Mesenchymal stem cell (in vitro differentiated cells and primary cell): ENCODE data around the gene RFX8.

Experiments
- DNase-seq: peaks from one replicate; pipeline ENCODE4 v3.0.0-alpha.2; 2013
- H2AFZ ChIP-seq: one replicate; pipeline ENCODE4 v1.6.1; 2013; ENCODE audit warnings: low read depth, mild to moderate bottlenecking, control low read depth, inconsistent platforms, low read length, moderate library complexity
- H2AK5ac ChIP-seq: 2 replicates; pipeline ENCODE4 v1.6.1; 2013; ENCODE audit warnings: low read length, moderate library complexity, mild to moderate bottlenecking, inconsistent platforms; ENCODE audit not compliant: severe bottlenecking
- H2BK120ac ChIP-seq: one replicate; pipeline ENCODE4 v1.6.1; 2013; ENCODE audit warnings: low read depth, mild to moderate bottlenecking, inconsistent platforms, low read length, moderate library complexity
- H2BK12ac ChIP-seq, 2 experiments: one replicate each; pipeline ENCODE4 v1.6.1; 2013; ENCODE audit warnings: inconsistent platforms in 2 of 2, low read length in 2 of 2, mild to moderate bottlenecking in 2 of 2, moderate library complexity in 2 of 2, control low read depth in 1 of 2
- H2BK15ac ChIP-seq: one replicate; pipeline ENCODE4 v1.6.1; 2013; ENCODE audit warnings: mild to moderate bottlenecking, low read depth, inconsistent platforms; ENCODE audit not compliant: poor library complexity, severe bottlenecking
- H2BK5ac ChIP-seq: 2 replicates; pipeline ENCODE4 v1.6.1; 2013; ENCODE audit warnings: low read depth, mild to moderate bottlenecking, low read length, control low read depth, inconsistent platforms; ENCODE audit not compliant: poor library complexity, severe bottlenecking
- H3K14ac ChIP-seq, 2 experiments: one replicate each; pipeline ENCODE4 v1.6.1; 2013; ENCODE audit warnings: inconsistent platforms in 2 of 2, low read length in 2 of 2, control low read depth in 1 of 2, mild to moderate bottlenecking in 1 of 2, moderate library complexity in 1 of 2
- H3K18ac ChIP-seq, 2 experiments: one replicate each; pipeline ENCODE4 v1.6.1; 2013; ENCODE audit warnings: inconsistent platforms in 2 of 2, low read length in 2 of 2, control low read depth in 1 of 2, low read depth in 1 of 2, mild to moderate bottlenecking in 1 of 2
- H3K23ac ChIP-seq, 2 experiments: one replicate each; pipeline ENCODE4 v1.6.1; 2013; ENCODE audit warnings: inconsistent platforms in 2 of 2, low read length in 2 of 2, mild to moderate bottlenecking in 2 of 2, moderate library complexity in 2 of 2, control low read depth in 1 of 2
- H3K27ac ChIP-seq: 2 replicates; pipeline ENCODE4 v1.5.1; 2013; ENCODE audit warnings: mild to moderate bottlenecking, moderate library complexity, low read length, control low read depth, inconsistent platforms; ENCODE audit not compliant: poor library complexity, severe bottlenecking
- H3K27me3 ChIP-seq, 2 experiments: 2 replicates each; pipeline versions ENCODE4 v1.6.1 to v1.7.0; 2013; ENCODE audit warnings: low read length in 2 of 2, mild to moderate bottlenecking in 2 of 2, moderate library complexity in 2 of 2, control low read depth in 1 of 2, inconsistent platforms in 1 of 2; ENCODE audit not compliant: control insufficient read depth in 1 of 2, insufficient read depth in 1 of 2
- H3K36me3 ChIP-seq, 2 experiments: 2 replicates each; pipeline versions ENCODE4 v1.6.1 to v1.7.0; 2013; ENCODE audit warnings: low read length in 2 of 2, control low read depth in 1 of 2, inconsistent platforms in 1 of 2, low read depth in 1 of 2, mild to moderate bottlenecking in 1 of 2; ENCODE audit not compliant: insufficient read depth in 2 of 2, control insufficient read depth in 1 of 2
- H3K4ac ChIP-seq, 2 experiments: one replicate each; pipeline ENCODE4 v1.6.1; 2013; ENCODE audit warnings: inconsistent platforms in 2 of 2, low read length in 2 of 2, mild to moderate bottlenecking in 2 of 2, moderate library complexity in 2 of 2, control low read depth in 1 of 2, low read depth in 1 of 2
- H3K4me1 ChIP-seq: 2 replicates; pipeline ENCODE4 v1.6.1; 2013; ENCODE audit warnings: low read depth, low read length, control low read depth; ENCODE audit not compliant: control insufficient read depth, insufficient read depth
- H3K4me2 ChIP-seq: 2 replicates; pipeline ENCODE4 v1.6.1; 2013; ENCODE audit warnings: low read length, mild to moderate bottlenecking, inconsistent platforms; ENCODE audit not compliant: poor library complexity, severe bottlenecking
- H3K4me3 ChIP-seq, 2 experiments: 2 replicates each; pipeline versions ENCODE4 v1.5.1 to v1.7.0; 2013; ENCODE audit warnings: low read length in 2 of 2, mild to moderate bottlenecking in 2 of 2, control low read depth in 1 of 2, low read depth in 1 of 2; ENCODE audit not compliant: insufficient read depth in 1 of 2
- H3K79me1 ChIP-seq: replicated peaks from 2 replicates; pipeline ENCODE4 v1.6.1; 2013; ENCODE audit warnings: mild to moderate bottlenecking, control low read depth, low read length, inconsistent platforms; ENCODE audit not compliant: poor library complexity, severe bottlenecking
- H3K9ac ChIP-seq: 2 replicates; pipeline ENCODE4 v1.7.0; 2013; ENCODE audit warnings: mild to moderate bottlenecking, low read length, moderate library complexity
- H3K9me3 ChIP-seq: 2 replicates; pipeline ENCODE4 v1.7.0; 2013; ENCODE audit warnings: mild to moderate bottlenecking, low read length; ENCODE audit not compliant: control insufficient read depth
- H4K8ac ChIP-seq: one replicate; pipeline ENCODE4 v1.6.1; 2013; ENCODE audit warnings: inconsistent platforms, mild to moderate bottlenecking, low read length, moderate library complexity
- H4K91ac ChIP-seq: one replicate; pipeline ENCODE4 v1.6.1; 2013; ENCODE audit warnings: mild to moderate bottlenecking, low read length, inconsistent platforms
- WGBS: methylation state at CpG from one replicate; pipeline ENCODE4 v1.1.7; 2013; ENCODE audit warnings: mixed read lengths; 5-methylcytosine and 5-hydroxymethylcytosine counted together

RFX8 gene

DNA sequence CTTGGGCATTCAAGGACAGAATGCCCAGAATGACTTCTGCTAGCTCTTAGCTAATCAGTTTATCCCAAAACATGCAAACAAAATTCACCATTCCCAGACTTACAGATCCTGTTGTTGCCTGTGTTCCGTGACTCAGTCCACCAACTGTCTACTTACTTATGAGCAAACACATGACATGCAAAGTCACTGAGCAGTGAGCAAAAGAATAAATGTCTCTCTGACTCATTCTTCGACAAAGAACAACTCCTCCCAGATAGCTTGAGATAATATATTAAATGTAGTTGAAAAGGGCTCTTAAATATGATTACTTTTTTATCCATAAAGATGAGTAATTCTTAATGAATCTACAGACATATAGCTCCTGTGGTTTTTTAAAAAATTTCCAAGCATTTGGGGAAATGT is 78.6 kb downstream of the RFX8 start:
- Histone ChIP-seq H3K9me3 (no peaks in the 10 kb centered on the region), H3K9ac (peak overlapping the region; percentile 71), H3K36me3 (peaks cover 0 to 81% of the 10 kb centered on the region in 2 experiments), H2BK120ac (no peak overlapping the region), H3K4me1 (peaks cover 7% of the 10 kb centered on the region), H3K4me3 (no peak overlapping the region), H2BK15ac (no peak overlapping the region), H2AFZ (no peak overlapping the region), H3K27me3 (peaks cover 0 to 4% of the 10 kb centered on the region in 2 experiments), H3K4me2 (no peak overlapping the region), H3K4ac (no peak overlapping the region), H3K23ac (no peak overlapping the region), H3K79me1 (no peaks in the 10 kb centered on the region), H4K8ac (no peak overlapping the region), H2BK5ac (no peak overlapping the region), H2BK12ac (no peak overlapping the region), H4K91ac (no peak overlapping the region), H3K18ac (no peak overlapping the region), H2AK5ac (no peak overlapping the region), H3K27ac (no peak overlapping the region), H3K14ac (no peak overlapping the region)
- peak; percentile 96 for DNase-seq
- WGBS, result 0% methylated on average over 1 of the region's 2 CpGs

GRCh38 chr2:101395545-101396315 is 79.2 kb downstream of the RFX8 start:
- no peak overlapping the region for H2BK15ac ChIP-seq
- peak overlapping the region; percentile 47 for H4K91ac ChIP-seq
- H2AK5ac ChIP-seq, result no peak overlapping the region
- WGBS, result 79% methylated on average over 6 of the region's 6 CpGs
- H3K4me1 ChIP-seq, result peaks cover 6% of the 10 kb centered on the region
- H3K9ac ChIP-seq, result peak overlapping the region; percentile 71
- peak overlapping the region in 1 of 2 experiments; percentile 45 for H3K14ac ChIP-seq
- no peaks in the 10 kb centered on the region for H3K79me1 ChIP-seq
- peak overlapping the region in 1 of 2 experiments; percentile 68 for H2BK12ac ChIP-seq
- H3K36me3 ChIP-seq, result peaks cover 0 to 79% of the 10 kb centered on the region in 2 experiments
- no peak overlapping the region for H2BK5ac ChIP-seq
- peak; percentile 28 for DNase-seq
- H3K23ac ChIP-seq, result no peak overlapping the region
- no peaks in the 10 kb centered on the region for H3K9me3 ChIP-seq
- H3K4me3 ChIP-seq, result no peak overlapping the region
- no peak overlapping the region for H2BK120ac ChIP-seq
- peak overlapping the region; percentile 14 for H4K8ac ChIP-seq
- H3K4ac ChIP-seq, result peak overlapping the region; percentile 37 to 47
- H3K27ac ChIP-seq, result no peak overlapping the region
- peaks cover 0 to under 1% of the 10 kb centered on the region in 2 experiments for H3K27me3 ChIP-seq
- H3K4me2 ChIP-seq, result no peak overlapping the region
- H3K18ac ChIP-seq, result peak overlapping the region; percentile 16 to 48
- H2AFZ ChIP-seq, result no peak overlapping the region

- Histone ChIP-seq H3K14ac (no peak overlapping the region), H3K23ac (no peak overlapping the region), H2BK120ac (no peak overlapping the region), H2AK5ac (no peak overlapping the region), H3K27me3 (peaks cover 0 to 43% of the 10 kb centered on the region in 2 experiments), H3K9me3 (no peaks in the 10 kb centered on the region), H4K8ac (no peak overlapping the region), H3K79me1 (no peaks in the 10 kb centered on the region), H3K4ac (no peak overlapping the region), H3K4me2 (no peak overlapping the region), H3K27ac (no peak overlapping the region), H2AFZ (no peak overlapping the region), H3K9ac (no peak overlapping the region), H2BK5ac (no peak overlapping the region), H3K36me3 (peaks cover 0 to 36% of the 10 kb centered on the region in 2 experiments), H2BK15ac (no peak overlapping the region), H3K18ac (no peak overlapping the region), H4K91ac (no peak overlapping the region), H2BK12ac (no peak overlapping the region), H3K4me1 (peaks cover 13% of the 10 kb centered on the region), H3K4me3 (no peak overlapping the region)
- peak; percentile 67 for DNase-seq
- 47% methylated on average over 3 of the region's 4 CpGs for WGBS
These were observed 86.7 kb downstream of the RFX8 start for GRCh38 chr2:101388232-101388631.

DNA sequence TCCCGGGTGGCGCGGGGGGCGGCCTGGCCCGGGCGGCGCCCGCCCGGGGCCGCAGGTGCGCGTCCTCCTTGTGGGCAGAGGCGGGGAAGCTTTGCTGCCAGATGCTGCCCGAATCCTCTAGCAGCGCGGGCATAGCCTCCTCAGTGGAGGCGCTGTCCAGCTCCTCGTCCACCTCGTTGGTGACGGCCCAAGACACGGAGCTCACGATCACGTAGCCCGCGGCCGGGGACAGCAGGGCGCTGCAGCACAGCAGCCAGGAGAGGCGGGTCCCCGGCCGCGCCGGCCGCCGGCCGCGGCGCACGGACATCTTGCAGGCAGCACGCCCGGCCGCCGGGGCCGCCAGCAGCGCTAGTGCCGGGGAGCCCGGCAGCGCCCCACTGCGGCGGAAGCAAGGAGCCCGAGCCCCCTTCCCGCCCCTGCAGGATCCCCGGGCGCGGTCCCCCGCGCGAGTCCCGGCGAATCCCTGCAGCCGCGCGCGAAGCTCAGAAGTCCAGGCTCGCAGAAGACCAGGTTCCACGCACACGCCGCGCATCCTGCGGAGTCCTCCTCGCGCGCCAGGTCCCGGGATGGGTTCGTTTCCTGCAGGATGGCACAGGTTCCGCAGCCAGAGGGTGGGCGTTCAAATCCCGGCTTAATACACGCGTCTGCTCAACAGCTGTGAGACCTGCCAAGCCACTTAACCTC is 87.6 kb downstream of the RFX8 start, which contains the start of gene CREG2:
TSS of gene CREG2 (minus strand) at position 353 of the 684 bp plus-strand sequence. CDS start at position 307, 46 bp downstream.
- H3K14ac ChIP-seq, result no peak within 1 kb of the TSS
- H3K4me1 ChIP-seq, result peaks cover 13% of the 10 kb centered on the region
- H2BK120ac ChIP-seq, result no peak within 1 kb of the TSS
- H2BK12ac ChIP-seq, result no peak within 1 kb of the TSS
- H3K4ac ChIP-seq, result no peak within 1 kb of the TSS
- H3K23ac ChIP-seq, result peak within 1 kb of the TSS in 1 of 2 experiments; percentile 64
- peak within 1 kb of the TSS in 1 of 2 experiments; percentile 34 for H3K18ac ChIP-seq
- 3% methylated on average over 63 of the region's 79 CpGs for WGBS
- DNase-seq, result peak; percentile 70
- H2BK5ac ChIP-seq, result no peak within 1 kb of the TSS
- no peak within 1 kb of the TSS for H4K91ac ChIP-seq
- peak within 1 kb of the TSS; percentile 55 to 77 for H3K4me3 ChIP-seq
- no peak within 1 kb of the TSS for H4K8ac ChIP-seq
- no peaks in the 10 kb centered on the region for H3K79me1 ChIP-seq
- no peaks in the 10 kb centered on the region for H3K9me3 ChIP-seq
- H3K36me3 ChIP-seq, result peaks cover 0 to 26% of the 10 kb centered on the region in 2 experiments
- H2AK5ac ChIP-seq, result no peak within 1 kb of the TSS
- H3K27me3 ChIP-seq, result peaks cover 0 to 44% of the 10 kb centered on the region in 2 experiments
- peak within 1 kb of the TSS; percentile 66 for H2AFZ ChIP-seq
- H3K9ac ChIP-seq, result peak within 1 kb of the TSS; percentile 45
- no peak within 1 kb of the TSS for H3K27ac ChIP-seq
- no peak within 1 kb of the TSS for H2BK15ac ChIP-seq
- H3K4me2 ChIP-seq, result peak within 1 kb of the TSS; percentile 81
